COLO668 (cell line): ENCODE results near the gene PLOD2.

ENCODE experiments used
- DNase-seq: peaks from one replicate; lab custom pipeline; 2025; ENCODE audit not compliant: unreplicated experiment; lab: John Stamatoyannopoulos, UW

PLOD2 gene

GRCh38 chr3:146102885-146103284 is 58.1 kb downstream of the PLOD2 start:
- DNase-seq, result no peak

- no peak for DNase-seq
These were observed 59.4 kb downstream of the PLOD2 start for GRCh38 chr3:146101538-146101937.

GRCh38 chr3:146100825-146101444 is 60.0 kb downstream of the PLOD2 start:
- DNase-seq, result no peak

GRCh38 chr3:146100180-146100579 is 60.8 kb downstream of the PLOD2 start:
- no peak for DNase-seq

GRCh38 chr3:146099316-146099715 is 61.7 kb downstream of the PLOD2 start:
- DNase-seq, result no peak

- no peak for DNase-seq
These were observed 67.1 kb downstream of the PLOD2 start for GRCh38 chr3:146093896-146094295.

- no peak for DNase-seq
These were observed 68.8 kb downstream of the PLOD2 start for GRCh38 chr3:146092230-146092629.

GRCh38 chr3:146091397-146091796 is 69.6 kb downstream of the PLOD2 start:
- no peak for DNase-seq

GRCh38 chr3:146090521-146090920 is 70.5 kb downstream of the PLOD2 start:
- DNase-seq, result no peak

GRCh38 chr3:146088840-146089239 is 72.1 kb downstream of the PLOD2 start:
- DNase-seq, result no peak

- DNase-seq, result no peak
These were observed 73.9 kb downstream of the PLOD2 start for GRCh38 chr3:146087116-146087515.

GRCh38 chr3:146086211-146086610 is 74.8 kb downstream of the PLOD2 start:
- no peak for DNase-seq

- no peak for DNase-seq
These were observed 75.3 kb downstream of the PLOD2 start for GRCh38 chr3:146085678-146086077.

- DNase-seq, result no peak
These were observed 80.4 kb downstream of the PLOD2 start for GRCh38 chr3:146080578-146080977.

GRCh38 chr3:146078031-146078430 is 83.0 kb downstream of the PLOD2 start:
- no peak for DNase-seq

- DNase-seq, result no peak
These were observed 83.8 kb downstream of the PLOD2 start for GRCh38 chr3:146077181-146077580.

- no peak for DNase-seq
These were observed 88.2 kb downstream of the PLOD2 start for GRCh38 chr3:146072824-146073223.

GRCh38 chr3:146072061-146072460 is 88.9 kb downstream of the PLOD2 start:
- DNase-seq, result no peak

GRCh38 chr3:146071632-146072031 is 89.4 kb downstream of the PLOD2 start:
- DNase-seq, result no peak

GRCh38 chr3:146067048-146067447 is 93.9 kb downstream of the PLOD2 start:
- no peak for DNase-seq

- DNase-seq, result peak; percentile 18
These were observed 95.4 kb downstream of the PLOD2 start for GRCh38 chr3:146065573-146066006.

- DNase-seq, result no peak
These were observed 102.7 kb downstream of the PLOD2 start for GRCh38 chr3:146058241-146058640.

- DNase-seq, result no peak
These were observed 108.1 kb downstream of the PLOD2 start for GRCh38 chr3:146052791-146053310.
